GM12873 (cell line): Measurements from ENCODE around the gene LNP1.

Experiments used
- CTCF ChIP-seq: IDR thresholded peaks from 2 replicates; pipeline ENCODE4 v1.5.1; 2012; ENCODE audit warnings: low read depth, mild to moderate bottlenecking, moderate library complexity, low read length, control low read depth; ENCODE audit not compliant: insufficient read depth; ENCODE audit errors: missing control alignments

The LNP1 gene

GRCh38 chr3:100468676-100469075, 67.3 kb downstream of the LNP1 start:
- no peak for TF ChIP-seq CTCF

DNA sequence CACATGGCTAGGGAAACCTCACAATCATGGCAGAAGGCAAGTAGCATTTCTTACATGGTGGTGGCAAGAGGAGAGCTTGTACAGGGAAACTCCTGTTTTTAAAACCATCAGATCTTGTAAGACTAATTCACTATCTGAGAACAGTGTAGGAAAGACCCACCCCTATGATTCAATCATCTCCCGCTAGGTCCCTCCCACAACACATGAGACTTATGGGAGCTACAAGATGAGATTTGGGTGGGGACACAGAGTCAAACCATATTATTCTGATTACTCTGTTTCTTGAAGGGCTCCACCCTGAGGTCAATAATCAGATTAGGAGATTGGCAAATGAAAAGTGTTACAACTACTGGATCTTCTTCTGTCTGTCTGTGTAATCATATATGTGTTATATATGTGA, 69.6 kb downstream of the LNP1 start:
- no peak for TF ChIP-seq CTCF

DNA sequence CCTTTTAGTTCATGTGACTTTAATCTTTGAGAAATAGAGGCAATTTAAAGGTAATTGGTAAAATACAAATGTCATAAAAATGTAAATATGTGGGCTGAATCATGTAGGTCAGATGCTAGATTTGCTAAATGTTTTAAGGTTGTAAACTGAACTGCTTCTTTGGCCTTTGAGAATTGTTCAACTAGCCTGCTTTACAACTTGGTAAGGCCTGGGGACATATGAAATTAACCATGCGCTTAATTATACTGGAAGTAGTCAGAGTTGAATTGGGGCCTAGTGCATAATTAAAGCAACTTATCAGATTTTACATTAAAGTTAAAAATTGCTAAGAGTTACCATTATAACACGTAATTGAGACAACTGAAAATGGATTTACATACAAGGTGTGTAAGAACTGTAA, 70.1 kb downstream of the LNP1 start:
- TF ChIP-seq CTCF: no peak

- TF ChIP-seq CTCF: no peak
Measured at GRCh38 chr3:100480081-100480480, 78.7 kb downstream of the LNP1 start.

- no peak for TF ChIP-seq CTCF
Measured at GRCh38 chr3:100482176-100482575, 80.8 kb downstream of the LNP1 start.

DNA sequence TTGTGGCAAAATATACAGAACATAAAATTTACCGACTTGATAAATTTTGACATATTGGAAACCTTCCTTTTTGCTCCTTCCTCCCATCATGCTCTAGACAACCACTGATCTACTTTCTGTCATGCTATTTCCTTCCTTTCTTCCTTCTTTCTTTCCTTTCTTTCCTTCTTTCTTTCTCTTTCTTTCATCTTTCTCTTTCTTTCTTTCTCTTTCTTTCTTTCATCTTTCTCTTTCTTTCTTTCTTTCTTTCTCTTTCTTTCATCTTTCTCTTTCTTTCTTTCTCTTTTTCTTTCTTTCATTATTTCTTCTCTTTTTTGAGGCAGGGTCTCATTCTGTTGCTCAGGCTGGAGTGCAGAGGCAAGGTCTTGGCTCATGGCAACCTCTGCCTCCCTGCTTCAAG, 82.2 kb downstream of the LNP1 start:
- no peak for TF ChIP-seq CTCF

DNA sequence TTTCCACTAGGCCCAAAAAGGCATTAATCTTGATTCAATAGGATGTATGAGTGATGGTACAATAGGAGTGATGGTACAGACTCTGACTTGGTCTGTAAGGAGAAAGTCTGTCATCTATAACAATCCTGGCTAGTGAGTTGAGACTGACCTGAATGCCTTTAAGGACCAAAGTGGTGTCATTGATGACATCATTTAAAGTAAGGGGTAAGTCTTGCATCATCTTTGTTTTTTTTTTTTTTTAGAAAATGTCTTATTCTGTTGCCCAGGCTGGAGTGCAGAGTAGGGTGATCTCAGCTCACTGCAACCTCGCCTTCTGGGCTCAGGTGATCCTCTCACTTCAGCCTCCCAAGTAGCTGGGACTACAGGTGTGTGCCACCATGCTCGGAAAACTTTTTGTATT, 85.5 kb downstream of the LNP1 start:
- no peak for TF ChIP-seq CTCF

GRCh38 chr3:100489118-100489517, 87.8 kb downstream of the LNP1 start:
- no peak for TF ChIP-seq CTCF
